Adrenal gland (tissue), 12 donors: ENCODE results near the gene PNLIPRP2. TPM values are rescaled to one million over a fixed set of nuclear protein-coding genes. Genes with fewer than 3 reads are reported as not detected.

Experiments
- DNase-seq, 7 donors: peaks; one replicate each; pipeline ENCODE4 v3.0.0-alpha.2; 2019 to 2020
- H3K27ac ChIP-seq, 5 donors: fragments of 200-600 bp; sonication (generic) in 4 of 5; 1 replicate in 3 of 5; 2 replicates in 2 of 5; pipeline versions ENCODE4 v1.5.1 to v1.8.0; 2016 to 2020; ENCODE audit warnings: mild to moderate bottlenecking in 1 of 5
- H3K27me3 ChIP-seq: fragments of 200-600 bp; 2 replicates; pipeline ENCODE4 v1.8.0; 2021
- H3K36me3 ChIP-seq, 2 donors: fragments of 200-600 bp; replicated peaks in 1 of 2; 1 replicate in 1 of 2; 2 replicates in 1 of 2; pipeline versions ENCODE4 v1.5.1 to v1.8.0; 2018 to 2022
- H3K4me1 ChIP-seq, 2 donors: fragments of 200-600 bp; replicated peaks in 1 of 2; 1 replicate in 1 of 2; 2 replicates in 1 of 2; pipeline versions ENCODE4 v1.5.1 to v1.8.0; 2018 to 2021
- H3K4me3 ChIP-seq, 4 donors: fragments of 200-600 bp; sonication (generic) in 3 of 4; one replicate each; pipeline ENCODE4 v1.5.1; 2016 to 2018
- H3K9me3 ChIP-seq, 3 donors: fragments of 200-600 bp; sonication (generic) in 1 of 3; replicated peaks in 1 of 3; 1 replicate in 2 of 3; 2 replicates in 1 of 3; pipeline versions ENCODE4 v1.5.1 to v1.8.0; 2016 to 2021
- POLR2A ChIP-seq, 2 donors: fragments of 450-650 bp; IDR thresholded peaks; one replicate each; pipeline ENCODE4 v1.6.1; 2017; ENCODE audit warnings: antibody characterized with exemption in 2 of 2, mild to moderate bottlenecking in 2 of 2, moderate library complexity in 1 of 2
- WGBS, 4 donors: extraction: QIAGEN DNeasy Blood & Tissue Kit in 2 of 4; methylation state at CpG; one replicate each; pipeline versions ENCODE4 v1.1.5 to v1.1.7; 2013 to 2017; 5-methylcytosine and 5-hydroxymethylcytosine counted together
- intact Hi-C, 2 donors: fragments of 100-400 bp; cut with DNase I; formaldehyde crosslinking; loops; one replicate each; pipeline versions ENCODE4 v1.14.1 to v1.15.0; 2022 to 2023
- polyA plus RNA-seq, 3 donors: library from polyadenylated mRNA; stranded (reverse); fragments of 200-250 nt in 2 of 3; fragments of 350-450 nt in 1 of 3; fragmentation: Illumina TruSeq in 1 of 3; extraction: RNeasy Lipid Tissue Mini Kit (QIAGEN cat#74804) in 1 of 3; gene quantifications; one replicate each; pipeline ENCODE4 v1.2.3, GENCODE V29; 2013 to 2014
- total RNA-seq, 9 donors: library from RNA; depleted of rRNA in 4 of 9; stranded (reverse); fragments of >200 nt in 4 of 9; fragments of 120-200 nt in 1 of 9; fragmentation: NEBNext Ultra II Directional in 1 of 9; extraction: Animal tissue kit (Norgen Biotek cat#: 25700) in 1 of 9; gene quantifications; one replicate each; pipeline versions ENCODE4 v1.1.0 to v1.2.4, GENCODE V29; 2013 to 2023
- TF ChIP-seq, protein P1 (sequence below), 6 experiments: fragments of 450-650 bp in 4 of 6; fragments of 200-600 bp in 2 of 6; sonication (generic) in 1 of 6; IDR thresholded peaks; 1 replicate in 5 of 6; 2 replicates in 1 of 6; pipeline versions ENCODE4 v1.5.1 to v1.8.0; 2016 to 2021; ENCODE audit warnings: antibody characterized with exemption in 6 of 6, mild to moderate bottlenecking in 2 of 6, moderate library complexity in 1 of 6
- donor health status: healthy with polysubstance abuse.
- donor health status: Bipolar disorder and iron deficiency.
- donor health status: DM: yes; HTN: yes; CAD: no.
- donor health status: DM: no; HTN: no; CAD: no.
- donor health status: DM: no; HTN: no; CAD: no.
- donor health status: DM: yes; HTN: yes; CAD: no.

PNLIPRP2 gene
- total and polyA plus RNA-seq, 12 donors = 0.15 to 1.1 (median 0.89) TPM; not detected in 6

DNA sequence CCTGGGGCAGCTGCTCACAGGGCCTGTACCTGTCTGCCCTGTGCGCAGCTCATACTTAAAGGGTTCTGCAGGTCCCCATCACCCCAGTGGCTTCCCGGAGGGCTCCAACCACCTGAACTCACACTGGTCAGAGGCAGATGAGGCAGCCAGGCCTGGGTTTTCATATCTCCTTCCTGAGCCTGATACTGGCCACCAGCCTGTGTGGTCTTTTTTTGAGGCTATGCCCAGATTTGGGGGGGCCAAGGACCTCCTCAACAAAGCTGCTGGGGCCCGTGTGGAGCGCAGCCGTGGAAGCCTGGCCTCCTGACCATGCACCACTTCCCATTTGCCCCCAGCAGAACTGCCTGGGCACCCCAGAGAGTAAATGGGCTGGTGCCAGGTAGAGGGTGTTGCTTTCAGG is 25.7 kb downstream of the PNLIPRP2 start:
- intact Hi-C loops = no loop called here
- WGBS, 4 donors = 92 to 100% (median 93%) methylated on average over 5 of the region's 5 CpGs
- no peaks in the 10 kb centered on the region for H3K27me3 ChIP-seq
- no peak for DNase-seq
- H3K4me1 ChIP-seq = no peaks in the 10 kb centered on the region
- no peak overlapping the region for H3K4me3 ChIP-seq
- no peaks in the 10 kb centered on the region for H3K9me3 ChIP-seq
- no peak overlapping the region for H3K27ac ChIP-seq
- H3K36me3 ChIP-seq = no peaks in the 10 kb centered on the region
- TF ChIP-seq POLR2A (IDR thresholded peaks at IDR 0.05) = no peak
- TF ChIP-seq, protein P1, sequence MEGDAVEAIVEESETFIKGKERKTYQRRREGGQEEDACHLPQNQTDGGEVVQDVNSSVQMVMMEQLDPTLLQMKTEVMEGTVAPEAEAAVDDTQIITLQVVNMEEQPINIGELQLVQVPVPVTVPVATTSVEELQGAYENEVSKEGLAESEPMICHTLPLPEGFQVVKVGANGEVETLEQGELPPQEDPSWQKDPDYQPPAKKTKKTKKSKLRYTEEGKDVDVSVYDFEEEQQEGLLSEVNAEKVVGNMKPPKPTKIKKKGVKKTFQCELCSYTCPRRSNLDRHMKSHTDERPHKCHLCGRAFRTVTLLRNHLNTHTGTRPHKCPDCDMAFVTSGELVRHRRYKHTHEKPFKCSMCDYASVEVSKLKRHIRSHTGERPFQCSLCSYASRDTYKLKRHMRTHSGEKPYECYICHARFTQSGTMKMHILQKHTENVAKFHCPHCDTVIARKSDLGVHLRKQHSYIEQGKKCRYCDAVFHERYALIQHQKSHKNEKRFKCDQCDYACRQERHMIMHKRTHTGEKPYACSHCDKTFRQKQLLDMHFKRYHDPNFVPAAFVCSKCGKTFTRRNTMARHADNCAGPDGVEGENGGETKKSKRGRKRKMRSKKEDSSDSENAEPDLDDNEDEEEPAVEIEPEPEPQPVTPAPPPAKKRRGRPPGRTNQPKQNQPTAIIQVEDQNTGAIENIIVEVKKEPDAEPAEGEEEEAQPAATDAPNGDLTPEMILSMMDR (IDR thresholded peaks at IDR 0.05) = no peak

DNA sequence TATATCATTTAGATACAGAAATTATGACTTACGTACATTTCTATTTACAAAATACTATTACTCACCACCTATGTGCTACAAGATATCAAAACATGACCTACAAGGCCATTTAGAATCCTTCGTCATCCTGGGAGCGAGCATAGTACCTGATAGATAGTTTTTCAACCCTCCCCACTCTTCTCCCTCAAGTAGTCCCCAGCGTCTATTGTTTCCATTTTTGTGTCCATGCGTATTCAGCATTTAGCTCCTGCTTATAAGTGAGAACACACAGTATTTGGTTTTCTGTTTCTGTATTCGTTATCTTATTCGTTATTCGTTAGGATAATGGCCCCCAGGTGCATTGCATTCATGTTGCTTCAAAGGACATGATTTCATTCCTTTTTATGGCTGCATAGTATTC is 28.1 kb downstream of the PNLIPRP2 start:
- Histone ChIP-seq H3K36me3 (no peaks in the 10 kb centered on the region), H3K4me3 (no peak overlapping the region), H3K4me1 (no peaks in the 10 kb centered on the region), H3K27ac (no peak overlapping the region), H3K9me3 (no peaks in the 10 kb centered on the region), H3K27me3 (no peaks in the 10 kb centered on the region)
- intact Hi-C loops = no loop called here
- no peak for DNase-seq
- TF ChIP-seq POLR2A (IDR thresholded peaks at IDR 0.05) = no peak
- TF ChIP-seq, protein P1 (IDR thresholded peaks at IDR 0.05) = no peak
- 69 to 87% (median 76%) methylated on average over 8 of the region's 8 CpGs for WGBS, 4 donors

DNA sequence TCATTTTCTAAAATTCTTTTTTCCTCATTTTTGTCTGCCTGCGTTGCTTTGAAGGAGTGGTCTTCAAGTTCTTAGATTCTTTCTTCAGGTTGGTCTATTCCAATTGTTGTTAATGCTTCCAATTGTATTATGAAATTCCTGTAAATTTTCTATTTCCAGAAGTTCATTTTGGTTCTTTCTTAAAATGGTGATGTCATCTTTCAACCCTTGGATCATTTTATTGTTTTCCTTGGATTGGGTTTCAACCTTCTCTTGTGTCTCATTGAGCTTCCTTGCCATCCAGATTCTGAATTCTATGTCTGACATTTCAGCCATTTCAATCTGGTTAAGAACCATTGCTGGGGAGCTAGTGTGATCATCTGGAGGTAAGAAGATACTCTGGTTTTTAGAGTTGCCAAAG is 33.1 kb downstream of the PNLIPRP2 start:
- Histone ChIP-seq H3K27me3 (no peaks in the 10 kb centered on the region), H3K4me1 (no peaks in the 10 kb centered on the region), H3K36me3 (no peaks in the 10 kb centered on the region), H3K4me3 (no peak overlapping the region), H3K27ac (no peak overlapping the region), H3K9me3 (no peaks in the 10 kb centered on the region)
- intact Hi-C loops = no loop called here
- no peak for DNase-seq
- WGBS, 4 donors = 76 to 95% (median 83%) methylated on average over 1 of the region's 1 CpG
- TF ChIP-seq, protein P1 (IDR thresholded peaks at IDR 0.05) = no peak
- no peak for TF ChIP-seq POLR2A (IDR thresholded peaks at IDR 0.05)

DNA sequence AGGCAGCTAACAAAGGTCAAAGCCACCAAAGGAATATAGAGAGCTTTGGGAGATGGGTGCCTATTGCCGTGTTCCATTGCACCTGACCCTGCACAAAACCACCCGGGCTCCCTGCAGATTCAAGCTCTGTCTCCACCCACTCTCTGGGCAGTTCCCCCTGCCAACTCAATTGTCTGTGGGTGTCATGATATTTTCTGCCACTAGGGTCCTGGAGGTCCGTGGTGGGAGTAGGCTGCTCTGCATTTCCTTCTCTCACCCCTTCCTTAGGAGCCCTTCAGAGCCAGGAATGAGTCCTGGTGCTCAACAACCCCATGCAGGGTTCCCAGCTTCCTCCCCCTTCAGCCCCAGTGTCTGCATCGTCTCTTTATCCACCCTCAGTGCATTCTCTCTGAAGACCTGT is 34.1 kb downstream of the PNLIPRP2 start:
- no peak overlapping the region for H3K27ac ChIP-seq
- intact Hi-C loops = no loop called here
- no peaks in the 10 kb centered on the region for H3K9me3 ChIP-seq
- no peaks in the 10 kb centered on the region for H3K36me3 ChIP-seq
- no peak overlapping the region for H3K4me3 ChIP-seq
- WGBS, 4 donors = 44 to 63% (median 53%) methylated on average over 2 to 4 of the region's 4 CpGs
- DNase-seq = no peak
- H3K4me1 ChIP-seq = no peaks in the 10 kb centered on the region
- TF ChIP-seq, protein P1 (IDR thresholded peaks at IDR 0.05) = no peak
- TF ChIP-seq POLR2A (IDR thresholded peaks at IDR 0.05) = no peak
- no peaks in the 10 kb centered on the region for H3K27me3 ChIP-seq
